Liver (tissue), 9 donors: Measurements from ENCODE around the gene CCT7. TPM values are rescaled to one million over a fixed set of nuclear protein-coding genes. Genes with fewer than 3 reads are reported as not detected.

ENCODE experiments used
- DNase-seq: peaks from one replicate; pipeline ENCODE4 v3.0.0-alpha.2; 2017; ENCODE audit warnings: low spot score
- H3K27ac ChIP-seq, 2 donors: one replicate each; pipeline ENCODE4 v1.7.0; 2013; ENCODE audit warnings: inconsistent platforms in 2 of 2, low read length in 2 of 2, control low read depth in 1 of 2, low read depth in 1 of 2, mild to moderate bottlenecking in 1 of 2
- H3K27me3 ChIP-seq, 4 donors: one replicate each; pipeline versions ENCODE4 v1.6.1 to v1.7.0; 2013; ENCODE audit warnings: low read length in 3 of 4, inconsistent platforms in 1 of 4, mild to moderate bottlenecking in 1 of 4, moderate library complexity in 1 of 4; ENCODE audit not compliant: control insufficient read depth in 4 of 4, insufficient read depth in 4 of 4
- H3K36me3 ChIP-seq, 4 donors: one replicate each; pipeline versions ENCODE4 v1.6.1 to v1.7.0; 2013; ENCODE audit warnings: low read length in 3 of 4, mild to moderate bottlenecking in 3 of 4, low read depth in 1 of 4, moderate library complexity in 1 of 4; ENCODE audit not compliant: control insufficient read depth in 4 of 4, insufficient read depth in 3 of 4
- H3K4me1 ChIP-seq, 4 donors: one replicate each; pipeline versions ENCODE4 v1.6.1 to v1.7.0; 2013; ENCODE audit warnings: low read length in 3 of 4, mild to moderate bottlenecking in 3 of 4, moderate library complexity in 1 of 4; ENCODE audit not compliant: control insufficient read depth in 4 of 4, insufficient read depth in 4 of 4
- H3K4me3 ChIP-seq, 3 donors: one replicate each; pipeline versions ENCODE4 v1.6.1 to v1.7.0; 2013; ENCODE audit warnings: low read length in 3 of 3, control low read depth in 1 of 3, low read depth in 1 of 3, mild to moderate bottlenecking in 1 of 3
- H3K9ac ChIP-seq, 2 donors: one replicate each; pipeline ENCODE4 v1.7.0; 2013; ENCODE audit warnings: low read length in 2 of 2, mild to moderate bottlenecking in 2 of 2, moderate library complexity in 2 of 2, control low read depth in 1 of 2, low read depth in 1 of 2
- H3K9me3 ChIP-seq, 4 donors: one replicate each; pipeline versions ENCODE4 v1.6.1 to v1.7.0; 2013; ENCODE audit warnings: low read length in 3 of 4; ENCODE audit not compliant: control insufficient read depth in 4 of 4
- ATF3 ChIP-seq: IDR thresholded peaks from 2 replicates; pipeline ENCODE4 v1.6.1; 2016; ENCODE audit warnings: antibody characterized with exemption
- FOXA2 ChIP-seq: IDR thresholded peaks from 2 replicates; pipeline ENCODE4 v1.6.1; 2016; ENCODE audit warnings: antibody characterized with exemption
- GABPA ChIP-seq, 2 donors: IDR thresholded peaks in 1 of 2; conservative IDR thresholded peaks in 1 of 2; 2 replicates each; pipeline ENCODE4 v1.6.1; 2016; ENCODE audit warnings: antibody characterized with exemption in 2 of 2, mild to moderate bottlenecking in 1 of 2, moderate library complexity in 1 of 2
- HNF4A ChIP-seq, 2 donors: conservative IDR thresholded peaks; 2 replicates each; pipeline ENCODE4 v1.6.1; 2016; ENCODE audit warnings: antibody characterized with exemption in 2 of 2, mild to moderate bottlenecking in 2 of 2
- HNF4G ChIP-seq: IDR thresholded peaks from 2 replicates; pipeline ENCODE4 v1.6.1; 2016; ENCODE audit warnings: antibody characterized with exemption
- JUND ChIP-seq, 2 donors: IDR thresholded peaks; 2 replicates each; pipeline ENCODE4 v1.6.1; 2016; ENCODE audit warnings: antibody characterized with exemption in 2 of 2
- MAX ChIP-seq: IDR thresholded peaks from 2 replicates; pipeline ENCODE4 v1.6.1; 2016; ENCODE audit warnings: antibody characterized with exemption
- NR2F2 ChIP-seq: IDR thresholded peaks from 2 replicates; pipeline ENCODE4 v1.6.1; 2016; ENCODE audit warnings: antibody characterized with exemption
- RAD21 ChIP-seq, 2 donors: IDR thresholded peaks; 2 replicates each; pipeline ENCODE4 v1.6.1; 2016; ENCODE audit warnings: antibody characterized with exemption in 2 of 2, mild to moderate bottlenecking in 2 of 2
- REST ChIP-seq: IDR thresholded peaks from 2 replicates; pipeline ENCODE4 v1.6.1; 2016; ENCODE audit warnings: antibody characterized with exemption, mild to moderate bottlenecking
- RXRA ChIP-seq, 2 donors: IDR thresholded peaks; 2 replicates each; pipeline ENCODE4 v1.6.1; 2017 to 2018; ENCODE audit warnings: antibody characterized with exemption in 2 of 2, mild to moderate bottlenecking in 1 of 2
- SP1 ChIP-seq: IDR thresholded peaks from 2 replicates; pipeline ENCODE4 v1.6.1; 2018; ENCODE audit warnings: antibody characterized with exemption, mild to moderate bottlenecking
- TAF1 ChIP-seq: conservative IDR thresholded peaks from 2 replicates; pipeline ENCODE4 v1.6.1; 2016; ENCODE audit warnings: antibody characterized with exemption, mild to moderate bottlenecking
- YY1 ChIP-seq: IDR thresholded peaks from 2 replicates; pipeline ENCODE4 v1.6.1; 2016; ENCODE audit warnings: antibody characterized with exemption, mild to moderate bottlenecking
- ZBTB33 ChIP-seq: IDR thresholded peaks from 2 replicates; pipeline ENCODE4 v1.6.1; 2016; ENCODE audit warnings: antibody characterized with exemption
- WGBS: extraction: QIAGEN DNeasy Blood & Tissue Kit; methylation state at CpG from one replicate; pipeline ENCODE4 v1.1.7; 2013; 5-methylcytosine and 5-hydroxymethylcytosine counted together
- polyA plus RNA-seq, 2 donors: library from polyadenylated mRNA; stranded (reverse) in 1 of 2; unstranded in 1 of 2; fragments of 200-250 nt in 1 of 2; fragments of >200 nt in 1 of 2; fragmentation: Nextera tagmentation in 1 of 2; extraction: Ambion mirVana in 1 of 2; gene quantifications; one replicate each; pipeline versions ENCODE4 v1.2.1 to v1.2.3, GENCODE V29; 2013 to 2015
- total RNA-seq, 2 donors: library from RNA; depleted of rRNA; stranded (reverse); fragments of >200 nt; gene quantifications; one replicate each; pipeline ENCODE4 v1.2.3, GENCODE V29; 2014
- donor health status: healthy.
- donor health status: healthy.
- donor health status: healthy.
- donor health status: healthy.
- donor health status: healthy.

CCT7 gene
- total and polyA plus RNA-seq, 4 donors = 83.7 to 115 (median 101) TPM

GRCh38 chr2:73268366-73268829 is 34.3 kb downstream of the CCT7 start:
- no peak overlapping the region for H3K4me3 ChIP-seq
- 36% methylated on average over 14 of the region's 14 CpGs for WGBS

GRCh38 chr2:73268830-73269685 is 35.0 kb downstream of the CCT7 start:
- H3K27me3 ChIP-seq = peaks cover 0 to 7% (median 0%) of the 10 kb centered on the region in 4 donors
- no peak for TF ChIP-seq ZBTB33
- TF ChIP-seq TAF1 = no peak
- no peak for TF ChIP-seq HNF4A (conservative IDR thresholded peaks at IDR 0.05)
- TF ChIP-seq FOXA2 = no peak
- TF ChIP-seq REST = no peak
- TF ChIP-seq MAX = no peak
- TF ChIP-seq YY1 = no peak
- TF ChIP-seq RXRA (IDR thresholded peaks at IDR 0.05) = no peak
- no peak for TF ChIP-seq JUND (IDR thresholded peaks at IDR 0.05)
- no peak for TF ChIP-seq RAD21 (IDR thresholded peaks at IDR 0.05)
- TF ChIP-seq SP1 = no peak
- TF ChIP-seq GABPA (IDR thresholded peaks at IDR 0.05 in 1 of 2, conservative IDR thresholded peaks at IDR 0.05 in 1 of 2) = no peak
- no peak for TF ChIP-seq ATF3
- no peak for TF ChIP-seq HNF4G

More at GRCh38 chr2:73268366-73268829, 34.3 kb downstream of the CCT7 start:
- Histone ChIP-seq H3K4me1 (peaks cover 3 to 12% (median 7%) of the 10 kb centered on the region in 4 donors), H3K9ac (no peak overlapping the region), H3K27me3 (peaks cover 0 to 7% (median 0%) of the 10 kb centered on the region in 4 donors), H3K9me3 (no peaks in the 10 kb centered on the region), H3K36me3 (no peaks in the 10 kb centered on the region), H3K27ac (no peak overlapping the region)
- TF ChIP-seq ZBTB33 (no peak), NR2F2 (no peak), ATF3 (no peak), MAX (no peak), HNF4G (no peak), HNF4A (conservative IDR thresholded peaks at IDR 0.05) (no peak)
- DNase-seq = no peak

More at GRCh38 chr2:73268830-73269685, 35.0 kb downstream of the CCT7 start:
- DNase-seq = no peak
- 10% methylated on average over 113 of the region's 113 CpGs for WGBS
- Histone ChIP-seq H3K36me3 (no peaks in the 10 kb centered on the region), H3K4me1 (peaks cover 3 to 12% (median 7%) of the 10 kb centered on the region in 4 donors), H3K9ac (no peak overlapping the region), H3K27ac (no peak overlapping the region), H3K4me3 (peak overlapping the region in 1 of 3 donors; percentile 39), H3K9me3 (no peaks in the 10 kb centered on the region)
